SH-SY5Y (cell line): Measurements from ENCODE around the gene SLC8A3.

Source experiments
- GATA2 ChIP-seq: IDR thresholded peaks from 2 replicates; pipeline ENCODE4 v1.6.1; 2011; ENCODE audit warnings: mild to moderate bottlenecking, low read depth, low read length
- GATA3 ChIP-seq: IDR thresholded peaks from 2 replicates; pipeline ENCODE4 v1.6.1; 2011; ENCODE audit warnings: low read depth, mild to moderate bottlenecking, low read length, moderate library complexity

DNA sequence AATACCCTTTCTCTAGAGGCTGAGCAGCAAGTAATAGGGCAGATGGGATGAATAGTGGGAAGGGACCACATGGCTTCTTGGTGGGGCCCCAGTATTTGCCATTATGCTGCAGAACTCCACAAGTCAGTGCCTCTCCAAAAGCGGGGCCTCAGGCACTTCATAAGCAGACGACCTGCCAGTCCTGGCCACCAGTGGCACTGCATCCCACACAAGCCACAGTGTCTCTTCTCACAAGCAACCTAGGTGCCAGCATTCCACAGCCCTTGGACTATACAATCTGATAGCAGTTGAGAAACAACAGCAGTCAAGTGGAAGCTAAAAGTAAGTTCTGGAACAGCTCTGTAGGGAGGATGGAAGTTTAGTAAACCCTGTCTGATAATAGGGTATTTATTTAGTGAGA lies 4.2 kb upstream of the SLC8A3 start:
- TF ChIP-seq GATA3 (no peak), GATA2 (no peak)
